ENCODE results near the gene NFIX.

The NFIX gene

GRCh38 chr19:13134626-13135025, 139.4 kb downstream of the NFIX start:
- peak; percentile 27 for DNase-seq

- DNase-seq = no peak
These were observed 140.1 kb downstream of the NFIX start for GRCh38 chr19:13135068-13136062.

GRCh38 chr19:13137290-13137794, 142.1 kb downstream of the NFIX start:
- no peak for DNase-seq

- no peak for DNase-seq
These were observed 143.1 kb downstream of the NFIX start for GRCh38 chr19:13138171-13138915.

- no peak for DNase-seq
These were observed 143.6 kb downstream of the NFIX start for GRCh38 chr19:13138916-13139198.

- DNase-seq = no peak
These were observed 144.5 kb downstream of the NFIX start for GRCh38 chr19:13139633-13140311.

- no peak for DNase-seq
These were observed 151.7 kb downstream of the NFIX start for GRCh38 chr19:13146763-13147563.

Measured in DMS53 (cell line).